HEK293 (cell line): ENCODE results near the gene CDK2AP2.
"Not testable (repeated sequence)": the region's sequence is repeated elsewhere in the genome, so short reads cannot be mapped to it uniquely, and the experiment has no call there.

ENCODE experiments used
- ATF2 ChIP-seq: fragments of 450-650 bp; formaldehyde crosslinking; IDR thresholded peaks from 2 replicates; pipeline ENCODE4 v1.5.1; 2016; ENCODE audit warnings: missing biosample characterization, missing genetic modification characterization, low read depth
- CTCF ChIP-seq: fragments of 450-650 bp; formaldehyde crosslinking; IDR thresholded peaks from 2 replicates; pipeline ENCODE4 v1.5.1; 2016; ENCODE audit warnings: missing biosample characterization, missing genetic modification characterization
- PRDM6 ChIP-seq: fragments of 450-650 bp; formaldehyde crosslinking; IDR thresholded peaks from 2 replicates; pipeline ENCODE4 v1.5.1; 2017; ENCODE audit warnings: missing biosample characterization, missing genetic modification characterization
- YY1 ChIP-seq: fragments of 450-650 bp; formaldehyde crosslinking; IDR thresholded peaks from 2 replicates; pipeline ENCODE4 v1.5.1; 2018; ENCODE audit warnings: missing biosample characterization, missing genetic modification characterization
- ZNF121 ChIP-seq: fragments of 450-650 bp; formaldehyde crosslinking; IDR thresholded peaks from 2 replicates; pipeline ENCODE4 v1.5.1; 2016; ENCODE audit warnings: missing biosample characterization, missing genetic modification characterization
- ZNF350 ChIP-seq: fragments of 450-650 bp; formaldehyde crosslinking; IDR thresholded peaks from 2 replicates; pipeline ENCODE4 v1.5.0; 2017; ENCODE audit warnings: missing biosample characterization, mild to moderate bottlenecking, missing genetic modification characterization
- ZNF768 ChIP-seq: fragments of 450-650 bp; formaldehyde crosslinking; IDR thresholded peaks from 2 replicates; pipeline ENCODE4 v1.5.1; 2018; ENCODE audit warnings: missing biosample characterization, mild to moderate bottlenecking, missing genetic modification characterization

- TF ChIP-seq ZNF350 (tag by site-specific recombination); PRDM6 (tag by site-specific recombination); ATF2; CTCF (tag by site-specific recombination); YY1 (tag by site-specific recombination); ZNF768 (tag by site-specific recombination): not testable (repeated sequence)
- TF ChIP-seq ZNF121 (tag by site-specific recombination) = peak; percentile 55; the same call in 1 of the 2 replicates
These were observed 42.4 kb downstream of the CDK2AP2 start for GRCh38 chr11:67465530-67465929.
